ENCODE results near the gene PTH2R. TPM values are rescaled to one million over a fixed set of nuclear protein-coding genes. Genes with fewer than 3 reads are reported as not detected.
A peak's percentile ranks its signal among the peaks of the same experiment; 100 is the strongest.

The PTH2R gene
- total and polyA plus RNA-seq, 9 of the 15 experiments (the other 6 are each of a cell fraction or from before 2014, with no cell fraction given) = 2.7 to 8.8 (median 4.2) TPM

GRCh38 chr2:208491641-208492040, 85.0 kb downstream of the PTH2R start:
- Histone ChIP-seq H3K27me3 (ENCODE audit: control insufficient read depth in 2 of 2, insufficient read depth in 2 of 2, low read length in 2 of 2) (no peaks in the 10 kb centered on the region), H3K4me2 (ENCODE audit: insufficient read depth, low read length) (no peak overlapping the region), H3K9me3 (replicated peaks; ENCODE audit: control insufficient read depth, insufficient read depth, low read depth, low read length) (peaks cover 5% of the 10 kb centered on the region; the same call in 1 of the 2 replicates), H3K36me3 (ENCODE audit: control insufficient read depth, insufficient read depth, low read length) (no peaks in the 10 kb centered on the region), H3K9ac (ENCODE audit: insufficient read depth in 1 of 2, low read depth in 2 of 2, low read length in 2 of 2) (no peak overlapping the region), H3K4me1 (replicated peaks in 1 of 2; ENCODE audit: control insufficient read depth in 2 of 2, insufficient read depth in 2 of 2, low read length in 2 of 2) (peaks cover 11 to 30% of the 10 kb centered on the region in 2 experiments; a peak in 3 of 5 replicates), H2AFZ (ENCODE audit: low read depth, low read length) (no peak overlapping the region), H4K20me1 (replicated peaks; ENCODE audit: control insufficient read depth, insufficient read depth, low read length) (no peaks in the 10 kb centered on the region), H3K79me2 (ENCODE audit: control insufficient read depth, insufficient read depth, low read length) (no peaks in the 10 kb centered on the region), H3K9me1 (ENCODE audit: control insufficient read depth, insufficient read depth, low read length) (no peaks in the 10 kb centered on the region), H3K4me3 (no peak overlapping the region), H3K27ac (ENCODE audit: extremely low read depth, low read depth, low read length) (no peak overlapping the region)
- ATAC-seq (no peak), FAIRE-seq (peak; percentile 6), DNase-seq (ENCODE audit: extremely low read depth in 1 of 4, low spot score in 3 of 4) (peak in 2 of 4 experiments; percentile 7 to 34)
- in situ Hi-C loops (cut with MboI) (no loop called here), intact Hi-C loops (cut with micrococcal nuclease) (no loop called here)
- no TSS peak for BruUV-seq (replicated peaks)
- ChIA-PET POLR2A (interaction anchor here (0.8 to 1.4 kb wide), 3 partner anchors 10 to 53 kb away, joined by 3 to 6 read pairs (median 3); no protein-coding TSS in a partner anchor), CTCF (ENCODE audit: low intra/inter-chr PET ratio) (no interaction called here)
- WGBS (ENCODE audit: insufficient coverage, low coverage, missing lambda C conversion rate) = 6% methylated on average over 2 of the region's 2 CpGs
- TF ChIP-seq ZNF512 (tag; IDR thresholded peaks at IDR 0.05) = no peak
- TF ChIP-seq ZNF121 (CRISPR knock-in tag; conservative IDR thresholded peaks at IDR 0.05) = no peak
- no peak for TF ChIP-seq E2F8 (IDR thresholded peaks at IDR 0.05; ENCODE audit: low read depth, partially characterized antibody)
- peak in 1 of 2 experiments; percentile 15; a peak in 1 of 4 replicates for TF ChIP-seq RAD21 (CRISPR knock-in tag; conservative IDR thresholded peaks at IDR 0.05 in 1 of 2, IDR thresholded peaks at IDR 0.05 in 1 of 2)
- no peak for TF ChIP-seq CHD4 (IDR thresholded peaks at IDR 0.05; ENCODE audit: insufficient read depth, insufficient replicate concordance, low read depth, low read length, poor library complexity, severe bottlenecking)
- no peak for TF ChIP-seq TGIF2 (CRISPR knock-in tag; IDR thresholded peaks at IDR 0.05)
- TF ChIP-seq CREBBP (IDR thresholded peaks at IDR 0.05; ENCODE audit: low read depth, low read length) = no peak
- TF ChIP-seq RCOR1 (IDR thresholded peaks at IDR 0.05; ENCODE audit: borderline replicate concordance in 1 of 2, low read depth in 2 of 2, low read length in 2 of 2) = peak in 1 of 2 experiments; percentile 58; a peak in 1 of 4 replicates
- peak; percentile 89 for TF ChIP-seq SPI1 (IDR thresholded peaks at IDR 0.05; ENCODE audit: borderline replicate concordance, low read depth, low read length)
- TF ChIP-seq NFYB (IDR thresholded peaks at IDR 0.05; ENCODE audit: extremely low read depth, insufficient read length) = no peak
- no peak for TF ChIP-seq TCF7L2 (IDR thresholded peaks at IDR 0.05; ENCODE audit: low read depth, low read length)
- TF ChIP-seq SOX6 (IDR thresholded peaks at IDR 0.05) = peak; percentile 28; the same call in 1 of the 2 replicates
- no peak for TF ChIP-seq TAF15 (IDR thresholded peaks at IDR 0.05; ENCODE audit: low read depth, low read length)
- TF ChIP-seq SETDB1 (IDR thresholded peaks at IDR 0.05; ENCODE audit: low read length) = no peak
- TF ChIP-seq KDM5B (IDR thresholded peaks at IDR 0.05; ENCODE audit: insufficient replicate concordance, low read depth, low read length) = no peak
- TF ChIP-seq MCM2 (IDR thresholded peaks at IDR 0.05; ENCODE audit: low read depth) = no peak
- no peak for TF ChIP-seq FOXJ3 (CRISPR knock-in tag; IDR thresholded peaks at IDR 0.05)
- no peak for TF ChIP-seq LEF1 (IDR thresholded peaks at IDR 0.05)
- peak; percentile 2; the same call in 1 of the 2 replicates for TF ChIP-seq CBFA2T3 (IDR thresholded peaks at IDR 0.05)
- TF ChIP-seq E2F3 (CRISPR knock-in tag; IDR thresholded peaks at IDR 0.05) = no peak
- TF ChIP-seq GTF2E2 (tag; IDR thresholded peaks at IDR 0.05) = no peak
